Measurements from ENCODE around the gene SFXN3.
A peak's percentile ranks its signal among the peaks of the same experiment; 100 is the strongest.

SFXN3 gene, protein sequence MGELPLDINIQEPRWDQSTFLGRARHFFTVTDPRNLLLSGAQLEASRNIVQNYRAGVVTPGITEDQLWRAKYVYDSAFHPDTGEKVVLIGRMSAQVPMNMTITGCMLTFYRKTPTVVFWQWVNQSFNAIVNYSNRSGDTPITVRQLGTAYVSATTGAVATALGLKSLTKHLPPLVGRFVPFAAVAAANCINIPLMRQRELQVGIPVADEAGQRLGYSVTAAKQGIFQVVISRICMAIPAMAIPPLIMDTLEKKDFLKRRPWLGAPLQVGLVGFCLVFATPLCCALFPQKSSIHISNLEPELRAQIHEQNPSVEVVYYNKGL

DNA sequence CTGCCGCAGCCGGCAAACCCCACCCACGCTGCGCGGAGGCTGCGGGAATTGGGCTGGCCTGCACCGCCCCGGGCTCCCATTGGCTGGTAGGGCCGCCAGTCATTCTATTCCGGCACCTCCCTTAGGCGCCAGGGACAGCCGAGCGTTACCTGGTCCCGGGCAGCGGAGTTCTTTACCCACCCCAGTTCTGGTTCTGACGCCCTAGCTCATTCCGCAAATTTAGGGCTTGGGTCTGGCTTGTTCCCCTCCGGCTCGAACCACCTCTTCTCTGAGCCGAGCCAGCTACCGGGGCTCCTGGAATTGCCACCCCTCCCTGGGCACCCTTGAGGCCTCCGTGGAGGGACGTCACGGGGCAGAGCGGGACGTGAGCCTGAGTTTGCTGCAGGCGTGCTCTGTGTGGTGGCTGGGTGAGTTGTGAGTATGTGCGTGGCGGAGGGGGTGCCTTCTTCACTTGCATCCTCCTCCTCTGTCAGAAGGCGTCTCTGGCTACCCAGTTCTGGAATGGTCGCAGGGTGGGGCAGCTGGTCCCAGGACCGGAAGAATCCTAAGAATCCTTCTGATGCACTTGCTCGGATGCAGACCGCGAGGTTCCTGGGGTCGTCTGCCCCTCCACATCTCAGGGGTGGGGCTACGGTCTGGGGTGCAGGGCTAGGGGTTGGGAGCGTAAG lies at the start of gene SFXN3, which contains the start of gene PDZD7:
Gene SFXN3 (plus strand): TSS at position 107 of the 668 bp plus-strand sequence. CDS start 3,461 bp downstream, outside the sequence.
Gene PDZD7 (minus strand): TSS at position 2 of the 668 bp plus-strand sequence. CDS start 910 bp downstream, outside the sequence.
- DNase-seq, result peak; percentile 1

GRCh38 chr10:100982916-100983830 lies 47.9 kb upstream of the SFXN3 start:
- DNase-seq, result no peak

- DNase-seq, result no peak
These were observed 47.0 kb upstream of the SFXN3 start for GRCh38 chr10:100983868-100984671.

DNA sequence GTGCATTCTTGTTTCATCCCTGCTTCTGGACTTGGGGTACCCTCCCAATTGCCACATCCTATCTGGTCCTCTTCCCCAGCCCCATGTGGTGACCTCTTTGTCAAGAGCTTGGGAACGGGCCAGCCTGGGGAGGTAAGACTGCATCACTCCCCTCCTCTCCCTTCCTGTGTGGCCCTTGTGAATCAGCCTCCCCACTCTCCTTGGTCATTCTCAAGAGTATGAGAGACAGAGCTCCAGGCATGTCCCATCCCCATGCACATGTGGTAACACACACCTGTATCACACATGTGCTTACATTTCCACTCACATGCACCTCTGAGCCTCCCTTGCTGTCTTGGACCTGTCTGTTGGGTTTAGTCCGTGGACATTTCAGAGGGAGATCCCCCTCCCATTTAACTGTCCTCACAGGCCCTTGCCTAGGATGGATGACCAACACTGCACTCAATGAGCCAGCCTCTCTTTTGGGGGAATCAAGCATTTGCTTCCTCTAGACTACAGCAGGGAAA lies 46.3 kb upstream of the SFXN3 start:
- no peak for DNase-seq

DNA sequence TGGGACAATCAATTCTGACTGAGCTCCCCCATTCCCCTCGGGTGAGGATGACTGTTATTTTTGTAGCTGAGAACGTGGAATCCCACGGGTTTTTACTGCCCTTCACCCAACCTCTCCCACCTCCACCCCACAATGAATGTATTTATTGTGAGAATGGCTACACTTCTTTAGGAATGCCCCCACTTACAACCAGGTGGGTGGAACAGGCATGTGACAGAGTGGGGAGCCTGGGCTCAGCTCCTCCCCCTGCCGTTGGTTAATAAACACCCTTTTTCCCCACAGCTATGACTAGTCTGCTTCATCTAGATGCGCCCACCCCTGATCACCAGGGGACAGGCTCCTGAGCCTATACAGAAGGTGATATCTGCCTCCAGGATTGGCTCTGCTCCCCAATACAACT lies 45.7 kb upstream of the SFXN3 start:
- no peak for DNase-seq

DNA sequence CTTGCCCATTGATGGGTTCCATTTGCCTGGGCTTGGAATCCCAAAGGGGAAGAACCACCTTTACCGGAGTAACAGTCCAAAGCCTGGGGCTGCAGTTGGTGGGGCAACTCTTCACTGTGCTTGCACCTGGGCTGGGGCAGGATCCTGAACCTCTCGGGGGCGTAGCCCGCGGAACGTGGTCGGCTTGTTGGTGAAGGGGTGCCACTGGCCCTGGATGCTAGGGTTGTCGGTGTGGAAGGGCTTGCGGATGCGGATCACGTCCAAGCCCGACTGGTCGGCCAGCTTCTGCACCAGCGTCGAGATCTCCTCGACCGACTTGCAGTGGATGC lies 44.4 kb upstream of the SFXN3 start:
- no peak for DNase-seq

- DNase-seq, result peak; percentile 4
These were observed 43.9 kb upstream of the SFXN3 start, which contains the start of the genes MRPL43 and TWNK for GRCh38 chr10:100986952-100987684. TSS of gene MRPL43 (minus strand) at chr10:100987497. CDS start at chr10:100987443, 54 bp downstream. TSS of gene TWNK (plus strand) at chr10:100987543. CDS start at chr10:100988211, 668 bp downstream.

DNA sequence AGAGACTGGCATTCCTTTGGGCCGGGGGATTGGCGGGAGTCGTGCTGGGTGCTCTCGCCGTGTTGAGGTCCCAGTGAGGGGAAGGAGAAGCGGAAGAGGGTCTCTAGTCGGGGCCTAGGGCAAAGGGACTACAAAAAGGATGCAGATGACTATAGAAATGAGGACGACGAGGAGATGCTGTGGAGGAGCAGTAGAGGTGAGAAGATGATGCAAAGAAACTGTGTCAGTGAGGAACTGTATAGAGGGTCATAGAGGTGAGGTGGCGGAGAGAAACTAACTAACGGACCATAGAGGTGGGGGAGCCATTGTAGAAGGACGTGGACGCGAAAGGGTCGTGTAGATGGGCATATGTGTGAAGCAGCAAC lies 43.4 kb upstream of the SFXN3 start:
- DNase-seq, result no peak

GRCh38 chr10:100988166-100988565 lies 42.9 kb upstream of the SFXN3 start:
- DNase-seq, result no peak

DNA sequence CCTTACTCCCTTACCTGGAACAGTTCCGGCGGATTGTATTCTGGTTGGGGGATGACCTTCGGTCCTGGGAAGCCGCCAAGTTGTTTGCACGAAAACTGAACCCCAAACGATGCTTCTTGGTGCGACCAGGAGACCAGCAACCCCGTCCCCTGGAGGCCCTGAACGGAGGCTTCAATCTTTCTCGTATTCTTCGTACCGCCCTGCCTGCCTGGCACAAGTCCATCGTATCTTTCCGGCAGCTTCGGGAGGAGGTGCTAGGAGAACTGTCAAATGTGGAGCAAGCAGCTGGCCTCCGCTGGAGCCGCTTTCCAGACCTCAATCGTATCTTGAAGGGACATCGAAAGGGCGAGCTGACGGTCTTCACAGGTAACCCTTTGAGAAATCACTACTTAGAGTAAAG lies 41.9 kb upstream of the SFXN3 start:
- DNase-seq, result no peak

- DNase-seq, result no peak
These were observed 36.9 kb upstream of the SFXN3 start for GRCh38 chr10:100993986-100994708.

GRCh38 chr10:100995181-100995580 lies 35.9 kb upstream of the SFXN3 start:
- no peak for DNase-seq

DNA sequence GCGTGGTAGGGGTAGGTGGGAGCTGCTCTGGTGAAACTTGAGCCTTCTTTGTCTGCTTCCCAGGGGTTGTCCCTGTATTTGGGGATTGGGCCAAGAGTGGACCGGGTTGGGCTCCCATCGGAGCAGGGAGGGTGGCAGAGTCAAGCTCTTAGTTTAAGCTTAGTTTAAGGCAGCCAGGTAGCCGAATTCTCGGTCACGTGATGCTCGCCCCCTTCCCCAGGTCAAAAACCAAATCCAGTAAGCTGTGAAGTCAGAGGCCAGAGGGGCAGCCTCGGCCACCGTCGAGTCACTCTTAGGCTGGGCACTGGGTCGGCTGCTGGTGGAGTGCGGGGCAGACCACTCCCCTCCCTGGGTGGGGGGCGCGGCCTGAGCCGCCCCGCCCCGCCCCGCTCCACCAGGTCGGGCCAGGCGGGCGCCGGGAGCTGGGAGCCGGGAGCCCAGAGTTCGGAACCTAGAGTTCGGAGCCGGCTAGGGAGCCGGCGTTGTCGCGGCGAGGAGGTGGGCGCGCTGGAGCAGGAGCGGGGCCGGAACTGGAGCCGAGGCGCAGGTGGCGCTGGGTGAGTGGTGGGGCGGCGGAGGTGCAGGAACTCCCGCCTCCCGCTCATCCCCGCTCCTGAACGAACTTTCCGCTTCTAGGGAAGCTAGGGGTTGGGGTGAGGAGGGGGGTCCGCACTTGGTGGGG lies 34.2 kb upstream of the SFXN3 start:
- no peak for DNase-seq

- no peak for DNase-seq
These were observed 33.5 kb upstream of the SFXN3 start for GRCh38 chr10:100997360-100998182.

- DNase-seq, result peak; percentile 32
These were observed 32.6 kb upstream of the SFXN3 start for GRCh38 chr10:100998183-100998990.

- DNase-seq, result no peak
These were observed 31.9 kb upstream of the SFXN3 start for GRCh38 chr10:100998991-100999741.

DNA sequence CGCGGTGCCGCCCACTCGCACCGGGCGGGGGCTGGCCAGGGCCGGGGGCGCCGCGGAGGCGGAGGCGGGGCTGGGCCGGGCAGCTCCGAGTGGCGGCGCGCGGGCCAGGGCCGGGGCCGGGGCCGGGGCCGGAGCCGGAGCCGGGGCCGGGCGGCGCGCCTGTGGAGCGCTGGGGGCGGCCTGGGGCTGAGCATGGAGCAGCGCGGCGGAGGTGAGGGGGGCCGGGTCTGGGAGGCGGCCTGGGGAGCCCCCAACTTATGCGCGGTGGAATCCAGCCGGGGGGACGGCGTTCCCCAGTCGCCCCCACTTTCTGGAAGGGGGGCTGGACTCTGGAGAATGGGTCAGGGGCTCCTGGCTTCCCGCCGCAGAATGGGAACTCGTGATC lies 31.3 kb upstream of the SFXN3 start, which contains the start of gene LZTS2:
Gene LZTS2 (plus strand): TSS at position 67 of the 385 bp plus-strand sequence. CDS start 2,731 bp downstream, outside the sequence.
- no peak for DNase-seq
